GM21825 (cell line): ENCODE measurements around the gene PURA.

Source experiments
- ATAC-seq: cut with Tn5 transposase; IDR thresholded peaks from one replicate; pipeline ENCODE4 v1.9.1; 2021; ENCODE audit warnings: mild to moderate bottlenecking, moderate library complexity; ENCODE audit not compliant: unreplicated experiment

PURA gene

DNA sequence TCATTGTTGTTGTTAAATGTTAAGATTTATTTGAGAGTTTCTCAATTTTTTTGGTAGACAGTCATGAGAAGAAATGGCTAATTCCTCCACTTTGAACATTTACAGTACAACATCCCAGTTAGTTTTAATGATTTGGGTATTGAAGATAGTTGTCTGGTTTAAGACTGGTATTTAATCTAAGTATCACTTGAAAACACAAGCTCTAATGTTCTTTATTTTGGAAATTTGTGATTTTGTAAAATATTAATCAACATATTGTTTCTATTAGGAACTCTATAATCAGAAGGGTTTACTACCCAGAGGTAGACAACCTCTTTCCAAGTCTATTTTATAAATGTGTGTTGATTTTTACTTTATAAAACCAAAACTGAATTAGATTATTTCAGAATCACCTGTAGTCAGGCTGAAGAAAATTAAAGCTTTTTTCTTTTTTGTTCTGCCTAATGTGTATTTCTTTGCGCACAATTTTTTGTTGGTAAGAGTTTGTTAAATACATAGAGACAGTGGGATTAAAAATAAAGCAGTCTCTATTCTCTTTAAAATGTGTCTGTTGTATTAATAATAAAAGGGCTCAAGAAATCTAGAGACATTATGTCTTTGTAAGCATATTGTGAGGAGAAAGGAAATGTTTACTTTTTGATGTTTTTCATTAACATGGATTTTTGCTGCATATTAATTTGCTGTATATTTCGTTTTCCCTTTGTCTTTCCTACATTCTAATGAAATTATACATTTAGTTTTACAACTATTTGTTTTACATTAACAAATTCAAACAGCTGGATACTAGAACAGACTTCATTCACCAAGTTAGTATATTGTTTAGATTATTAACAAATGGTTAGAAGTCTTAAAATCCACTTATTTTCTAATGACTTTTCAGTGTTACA, 3.9 kb upstream of the PURA start:
- ATAC-seq = no peak

DNA sequence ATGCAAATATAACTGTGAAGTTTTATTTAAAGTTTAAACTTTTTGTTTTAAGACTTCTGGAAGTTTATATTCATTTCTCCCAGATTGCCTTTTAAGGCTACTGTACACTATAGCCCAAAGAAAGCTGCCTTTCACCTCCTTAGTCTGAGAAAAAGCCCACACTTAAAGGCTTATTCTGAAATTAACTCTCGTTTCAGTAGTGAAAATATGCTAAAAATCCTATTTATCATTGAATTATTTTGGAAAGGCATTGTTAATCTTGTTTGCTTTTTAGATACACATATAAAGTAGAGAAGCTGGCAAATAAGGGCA, 3.3 kb upstream of the PURA start:
- ATAC-seq = no peak

GRCh38 chr5:140111011-140111858, 2.7 kb upstream of the PURA start:
- no peak for ATAC-seq

DNA sequence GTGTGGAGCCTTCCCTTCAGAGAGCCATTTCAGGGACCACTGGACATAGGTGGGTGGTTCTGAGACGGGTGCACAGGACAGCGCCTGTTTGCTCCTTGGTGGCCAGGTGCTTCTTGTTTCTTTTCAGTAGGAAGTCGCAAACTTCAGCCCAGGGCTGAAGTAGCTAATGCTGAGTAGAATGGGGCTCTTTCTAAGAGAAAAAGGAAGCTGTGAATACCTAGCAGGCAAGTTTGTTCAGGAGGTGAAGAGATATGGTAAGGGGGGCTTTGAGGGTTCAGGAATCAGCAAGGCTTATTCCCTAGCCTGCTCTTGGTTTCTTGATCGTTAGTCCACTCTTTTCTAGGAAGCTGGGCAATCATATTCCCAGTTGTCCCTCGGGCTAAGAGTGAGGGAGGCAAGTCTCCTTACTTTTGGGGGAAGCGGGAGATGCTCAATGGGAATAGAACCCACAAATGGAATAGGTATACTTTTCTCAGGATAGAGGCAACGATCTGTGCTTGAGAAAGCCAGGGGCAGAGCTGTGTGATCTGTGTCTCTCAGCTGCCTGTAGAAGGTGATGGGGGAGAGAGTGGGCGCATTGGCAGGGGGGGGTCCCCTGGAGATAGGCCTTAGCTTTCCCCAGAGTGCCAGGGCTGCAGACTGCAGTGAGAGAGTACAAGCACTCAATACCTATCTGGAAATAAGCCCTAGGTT, 1.9 kb upstream of the PURA start:
- ATAC-seq = no peak

- no peak for ATAC-seq
Observed at GRCh38 chr5:140112685-140113179, 1.2 kb upstream of the PURA start.

DNA sequence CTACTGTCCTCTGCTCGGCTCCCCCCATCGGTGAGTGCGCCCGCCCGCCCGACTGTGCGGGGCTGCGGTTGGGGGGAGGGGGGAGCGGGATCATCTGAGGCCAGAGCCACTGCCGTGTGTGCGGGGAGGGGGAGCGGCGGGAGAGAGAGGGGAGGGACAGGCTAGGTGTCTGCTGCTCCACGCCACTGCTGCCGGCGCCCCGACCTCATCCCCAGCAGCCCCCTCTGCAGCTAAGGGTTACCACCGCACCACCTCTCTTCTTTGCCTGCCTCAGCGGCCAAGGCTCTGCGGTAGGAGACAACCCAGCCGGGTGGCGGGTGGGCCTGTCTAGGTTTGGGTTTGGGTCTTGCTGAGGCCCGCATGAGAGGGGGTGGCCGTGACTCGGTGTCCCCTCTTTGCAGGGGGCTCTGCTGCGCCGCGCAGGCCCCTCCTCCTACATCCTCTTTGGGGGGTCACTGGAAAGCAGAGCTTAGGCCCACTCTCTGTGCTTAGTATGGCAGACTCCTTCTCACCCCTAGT, 670 bp upstream of the PURA start:
- no peak for ATAC-seq

DNA sequence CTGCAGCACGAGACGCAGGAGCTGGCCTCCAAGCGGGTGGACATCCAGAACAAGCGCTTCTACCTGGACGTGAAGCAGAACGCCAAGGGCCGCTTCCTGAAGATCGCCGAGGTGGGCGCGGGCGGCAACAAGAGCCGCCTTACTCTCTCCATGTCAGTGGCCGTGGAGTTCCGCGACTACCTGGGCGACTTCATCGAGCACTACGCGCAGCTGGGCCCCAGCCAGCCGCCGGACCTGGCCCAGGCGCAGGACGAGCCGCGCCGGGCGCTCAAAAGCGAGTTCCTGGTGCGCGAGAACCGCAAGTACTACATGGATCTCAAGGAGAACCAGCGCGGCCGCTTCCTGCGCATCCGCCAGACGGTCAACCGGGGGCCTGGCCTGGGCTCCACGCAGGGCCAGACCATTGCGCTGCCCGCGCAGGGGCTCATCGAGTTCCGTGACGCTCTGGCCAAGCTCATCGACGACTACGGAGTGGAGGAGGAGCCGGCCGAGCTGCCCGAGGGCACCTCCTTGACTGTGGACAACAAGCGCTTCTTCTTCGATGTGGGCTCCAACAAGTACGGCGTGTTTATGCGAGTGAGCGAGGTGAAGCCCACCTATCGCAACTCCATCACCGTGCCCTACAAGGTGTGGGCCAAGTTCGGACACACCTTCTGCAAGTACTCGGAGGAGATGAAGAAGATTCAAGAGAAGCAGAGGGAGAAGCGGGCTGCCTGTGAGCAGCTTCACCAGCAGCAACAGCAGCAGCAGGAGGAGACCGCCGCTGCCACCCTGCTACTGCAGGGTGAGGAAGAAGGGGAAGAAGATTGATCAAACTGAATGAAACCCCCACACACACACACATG, 654 bp downstream of the PURA start:
- ATAC-seq = peak; percentile 29

DNA sequence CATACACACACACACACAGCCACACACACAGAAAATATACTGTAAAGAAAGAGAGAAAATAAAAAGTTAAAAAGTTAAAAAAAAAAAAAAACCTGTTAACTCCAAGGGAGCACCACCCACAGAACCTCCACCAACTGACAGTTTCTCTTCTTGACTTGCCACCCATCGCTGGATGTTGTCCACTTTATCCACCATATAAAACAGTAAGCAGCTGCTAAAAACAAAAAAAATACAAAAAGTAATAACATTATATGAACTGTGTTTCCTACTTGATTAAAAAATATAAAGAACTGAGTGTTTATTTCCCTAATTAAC, 1.2 kb downstream of the PURA start:
- no peak for ATAC-seq

DNA sequence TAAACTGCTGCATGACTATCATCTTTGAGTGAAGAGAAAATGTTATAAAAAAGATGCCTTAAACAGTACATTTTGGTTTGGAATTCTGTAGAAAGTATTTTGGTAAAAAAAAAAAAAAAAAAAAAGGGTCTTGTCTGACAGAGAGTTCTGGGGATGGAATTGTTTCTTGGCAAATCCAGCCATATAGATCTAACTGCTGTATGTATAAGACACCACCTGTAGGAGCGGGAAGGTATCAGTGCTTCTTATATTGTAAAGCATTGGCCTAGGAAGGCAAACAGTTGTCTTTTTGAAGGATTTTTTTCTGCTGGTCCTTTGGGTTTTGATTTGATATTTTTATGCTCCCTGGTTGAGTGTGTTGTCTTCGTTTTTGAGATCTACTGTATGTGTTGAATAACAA, 2.8 kb downstream of the PURA start:
- ATAC-seq = no peak

- ATAC-seq = no peak
Observed at GRCh38 chr5:140117523-140117922, 3.6 kb downstream of the PURA start.

- ATAC-seq = no peak
Observed at GRCh38 chr5:140118302-140118936, 4.5 kb downstream of the PURA start.

- no peak for ATAC-seq
Observed at GRCh38 chr5:140125637-140126036, 11.7 kb downstream of the PURA start, which contains the start of gene IGIP. Gene IGIP, plus strand, starts transcription at chr5:140125937. Its CDS starts 2,540 bp downstream, at chr5:140128477.

GRCh38 chr5:140126315-140127012, 12.6 kb downstream of the PURA start:
- no peak for ATAC-seq

- ATAC-seq = no peak
Observed at GRCh38 chr5:140128376-140128775, 14.5 kb downstream of the PURA start.

- no peak for ATAC-seq
Observed at GRCh38 chr5:140130949-140131733, 17.2 kb downstream of the PURA start.

DNA sequence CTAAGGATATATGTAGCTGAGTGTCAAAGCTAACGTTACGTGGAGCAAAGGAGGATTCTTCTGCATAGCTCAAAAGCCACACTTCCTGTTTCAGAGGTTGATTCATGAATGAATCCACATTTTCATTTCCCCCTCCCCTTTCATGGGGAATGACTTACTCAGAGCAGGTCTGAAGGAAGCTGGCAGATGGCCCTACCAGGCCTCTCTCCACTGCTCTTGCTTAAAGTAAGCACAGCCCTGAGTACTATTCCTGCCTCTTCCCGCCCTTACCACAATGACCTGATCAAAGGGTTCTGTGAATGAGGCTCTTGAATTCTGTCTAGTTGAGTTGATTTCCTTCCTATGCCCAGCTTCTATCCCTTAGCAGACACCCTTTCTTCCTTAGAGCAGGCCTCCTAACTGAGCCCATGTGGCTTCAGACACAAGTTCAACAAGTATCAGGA, 18.1 kb downstream of the PURA start:
- peak; percentile 56 for ATAC-seq

GRCh38 chr5:140133514-140134167, 19.7 kb downstream of the PURA start:
- no peak for ATAC-seq
